Spleen (tissue), 11 donors: ENCODE measurements around the gene TRAPPC14. TPM values are rescaled to one million over a fixed set of nuclear protein-coding genes. Genes with fewer than 3 reads are reported as not detected.
A peak's percentile ranks its signal among the peaks of the same experiment; 100 is the strongest.

Experiments used
- DNase-seq: peaks from one replicate; pipeline ENCODE4 v3.0.0-alpha.2; 2020
- H3K27ac ChIP-seq, 8 donors: fragments of 200-600 bp; sonication (generic) in 7 of 8; 1 replicate in 4 of 8; 2 replicates in 4 of 8; pipeline versions ENCODE4 v1.5.0 to v1.8.0; 2016 to 2021; ENCODE audit warnings: inconsistent platforms in 4 of 8, mild to moderate bottlenecking in 4 of 8, moderate library complexity in 1 of 8
- H3K27me3 ChIP-seq, 7 donors: fragments of 200-600 bp; sonication (generic) in 6 of 7; replicated peaks in 1 of 7; 1 replicate in 4 of 7; 2 replicates in 3 of 7; pipeline versions ENCODE4 v1.5.0 to v1.8.0; 2016 to 2021; ENCODE audit warnings: inconsistent platforms in 3 of 7, mild to moderate bottlenecking in 1 of 7
- H3K36me3 ChIP-seq, 6 donors: fragments of 200-600 bp; sonication (generic) in 5 of 6; 1 replicate in 4 of 6; 2 replicates in 2 of 6; pipeline versions ENCODE4 v1.5.0 to v1.8.0; 2016 to 2021; ENCODE audit warnings: inconsistent platforms in 2 of 6
- H3K4me1 ChIP-seq, 6 donors: fragments of 200-600 bp; sonication (generic) in 5 of 6; 1 replicate in 3 of 6; 2 replicates in 3 of 6; pipeline versions ENCODE4 v1.5.0 to v1.8.0; 2016 to 2021; ENCODE audit warnings: inconsistent platforms in 3 of 6
- H3K4me3 ChIP-seq, 8 donors: fragments of 200-600 bp; sonication (generic) in 7 of 8; 1 replicate in 4 of 8; 2 replicates in 4 of 8; pipeline versions ENCODE4 v1.5.0 to v1.8.0; 2016 to 2021; ENCODE audit warnings: inconsistent platforms in 4 of 8, mild to moderate bottlenecking in 4 of 8, moderate library complexity in 2 of 8
- H3K9me3 ChIP-seq, 8 donors: fragments of 200-600 bp; sonication (generic) in 7 of 8; 1 replicate in 4 of 8; 2 replicates in 4 of 8; pipeline versions ENCODE4 v1.5.0 to v1.8.0; 2016 to 2021; ENCODE audit warnings: inconsistent platforms in 4 of 8
- POLR2A ChIP-seq, 3 donors: fragments of 450-650 bp; IDR thresholded peaks; one replicate each; pipeline ENCODE4 v1.5.1; 2017; ENCODE audit warnings: antibody characterized with exemption in 3 of 3, mild to moderate bottlenecking in 1 of 3
- POLR2AphosphoS5 ChIP-seq, 3 donors: sonication (generic); formaldehyde crosslinking; IDR thresholded peaks; one replicate each; pipeline ENCODE4 v1.5.1; 2017; ENCODE audit warnings: antibody characterized with exemption in 3 of 3
- WGBS, 5 donors: extraction: QIAGEN DNeasy Blood & Tissue Kit in 3 of 5; methylation state at CpG; one replicate each; pipeline versions ENCODE4 v1.1.5 to v1.1.7; 2013 to 2018; 5-methylcytosine and 5-hydroxymethylcytosine counted together
- intact Hi-C: fragments of 100-400 bp; cut with DNase I; formaldehyde crosslinking; loops from one replicate; pipeline ENCODE4 v1.15.0; 2023; ENCODE audit warnings: low total_unique reads
- polyA plus RNA-seq, 3 donors: library from polyadenylated mRNA; stranded (reverse); fragments of 200-250 nt; gene quantifications; one replicate each; pipeline ENCODE4 v1.2.1, GENCODE V29; 2013
- total RNA-seq, 7 donors: library from RNA; depleted of rRNA in 3 of 7; stranded (reverse); fragments of >200 nt in 3 of 7; fragmentation: NEBNext Ultra II Directional in 4 of 7; extraction: Animal tissue kit (Norgen Biotek cat#: 25700) in 4 of 7; gene quantifications; one replicate each; pipeline versions ENCODE4 v1.1.0 to v1.2.1, GENCODE V29; 2016 to 2021
- TF ChIP-seq, protein P1 (sequence below), 11 experiments: fragments of 200-600 bp in 7 of 11; fragments of 450-650 bp in 4 of 11; sonication (generic) in 4 of 11; IDR thresholded peaks in 8 of 11; conservative IDR thresholded peaks in 3 of 11; 1 replicate in 7 of 11; 2 replicates in 4 of 11; pipeline versions ENCODE4 v1.4.0 to v1.8.0; 2016 to 2021; ENCODE audit warnings: antibody characterized with exemption in 11 of 11, inconsistent platforms in 4 of 11, mild to moderate bottlenecking in 1 of 11
- donor health status: healthy with polysubstance abuse.
- donor health status: DM: no; HTN: no; CAD: no; lungs with moderate emphysema.
- donor health status: DM: no; HTN: no; CAD: no.
- donor health status: Bipolar disorder and iron deficiency.
- donor health status: healthy.
- donor health status: DM: no; HTN: no; CAD: no.
- donor health status: DM: yes; HTN: yes; CAD: no.

The TRAPPC14 gene
- total and polyA plus RNA-seq, 10 donors = 33.0 to 68.7 (median 49.8) TPM

DNA sequence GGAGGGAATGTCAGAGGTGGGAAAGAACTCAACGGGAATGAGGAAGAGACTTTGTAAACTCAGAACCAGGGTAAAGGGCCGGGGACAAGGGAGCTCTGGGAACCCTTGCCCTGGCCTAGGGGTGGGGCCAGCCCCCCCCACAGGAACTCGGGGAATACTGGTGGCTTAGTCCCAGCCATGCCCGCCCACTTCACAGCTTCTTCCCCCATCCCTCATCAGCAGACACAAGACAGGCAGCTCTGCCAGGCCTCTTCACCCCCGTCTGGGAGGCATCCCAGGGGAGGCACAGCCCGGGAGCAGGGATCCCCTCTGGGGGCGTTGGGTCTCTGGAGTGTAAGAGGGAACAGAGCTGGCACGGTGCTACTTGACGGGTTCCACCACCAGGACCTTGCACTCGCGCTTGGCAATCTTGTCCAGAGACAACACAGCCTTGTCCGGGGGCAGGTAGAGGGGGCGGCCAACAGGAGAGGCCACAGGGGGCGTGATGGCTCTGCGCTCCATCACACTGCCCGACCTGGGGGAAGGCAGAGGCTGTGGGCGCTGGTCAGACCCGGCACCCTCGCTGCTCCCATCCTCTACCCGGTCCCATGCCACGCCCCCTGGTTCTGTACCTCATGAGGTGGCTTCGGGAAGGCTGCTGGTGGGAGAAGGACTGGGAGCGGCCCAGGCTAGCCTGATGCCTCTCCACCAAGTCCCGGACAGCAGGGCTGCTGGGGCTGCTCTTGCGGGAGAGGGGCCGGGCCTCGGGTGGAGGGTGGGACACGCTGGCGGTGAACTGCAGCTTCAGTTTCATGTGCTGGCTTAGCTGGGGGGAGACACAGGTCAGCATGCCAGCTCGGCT lies 3.7 kb downstream of the TRAPPC14 start:
- peak; percentile 79 for DNase-seq
- TF ChIP-seq POLR2AphosphoS5 (IDR thresholded peaks at IDR 0.05) = peak in 2 of 3 donors; percentile 12 to 67
- no peak for TF ChIP-seq POLR2A (IDR thresholded peaks at IDR 0.05)
- intact Hi-C loops = no loop called here
- H3K4me3 ChIP-seq = no peak overlapping the region
- H3K9me3 ChIP-seq = no peaks in the 10 kb centered on the region
- WGBS, 5 donors = 78 to 88% (median 86%) methylated on average over 16 to 30 of the region's 30 CpGs
- peaks cover 0 to 72% (median 37%) of the 10 kb centered on the region in 6 donors for H3K36me3 ChIP-seq
- H3K4me1 ChIP-seq = peaks cover 29 to 97% (median 82%) of the 10 kb centered on the region in 6 donors
- no peaks in the 10 kb centered on the region for H3K27me3 ChIP-seq
- peak overlapping the region in 3 of 8 donors; percentile 95 to 97 (median 97) for H3K27ac ChIP-seq

DNA sequence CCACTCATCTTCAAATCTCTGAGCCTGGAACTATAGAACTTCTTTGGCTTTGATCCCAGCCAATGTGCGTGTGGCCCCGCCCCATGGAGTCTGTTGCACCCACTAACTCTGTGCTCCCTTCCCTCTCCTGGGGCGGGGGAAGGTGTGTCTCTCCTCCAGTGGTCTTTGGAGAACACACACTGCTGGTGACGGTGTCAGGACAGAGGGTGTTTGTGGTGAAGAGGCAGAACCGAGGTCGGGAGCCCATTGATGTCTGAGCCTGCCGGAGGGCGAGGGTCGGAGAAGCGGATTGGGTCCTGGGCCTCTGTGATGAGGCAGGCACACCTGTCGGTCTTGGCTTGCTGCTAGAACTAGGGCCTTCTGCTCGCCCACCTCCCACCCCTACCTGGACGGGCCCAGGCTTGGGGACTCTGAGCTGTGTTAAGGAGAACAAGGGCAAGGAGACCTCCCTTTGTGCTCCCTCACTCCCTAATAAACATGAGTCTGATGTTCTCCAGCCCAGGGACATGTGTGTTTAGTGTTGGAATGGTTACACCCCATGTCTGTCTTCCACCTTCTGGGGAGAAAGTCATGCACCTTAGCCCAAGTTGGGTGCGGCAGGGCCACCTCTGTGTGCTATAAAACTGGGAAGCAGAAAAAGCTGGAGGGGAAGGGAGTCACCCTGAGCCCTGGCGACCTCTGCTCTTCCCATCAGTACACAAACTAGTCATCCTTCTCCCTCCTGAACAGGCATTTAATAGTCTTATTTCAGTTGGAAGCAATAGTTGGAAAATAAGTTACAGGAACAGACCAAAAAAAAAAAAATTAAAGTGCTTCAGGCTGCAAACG lies 4.6 kb downstream of the TRAPPC14 start:
- no peak overlapping the region for H3K4me3 ChIP-seq
- peak overlapping the region in 3 of 8 donors; percentile 95 to 97 (median 97) for H3K27ac ChIP-seq
- DNase-seq = no peak
- TF ChIP-seq POLR2AphosphoS5 (IDR thresholded peaks at IDR 0.05) = peak in 2 of 3 donors; percentile 46 to 63
- no peak for TF ChIP-seq POLR2A (IDR thresholded peaks at IDR 0.05)
- peaks cover 33 to 96% (median 84%) of the 10 kb centered on the region in 6 donors for H3K4me1 ChIP-seq
- H3K9me3 ChIP-seq = no peaks in the 10 kb centered on the region
- no peaks in the 10 kb centered on the region for H3K27me3 ChIP-seq
- intact Hi-C loops = no loop called here
- H3K36me3 ChIP-seq = peaks cover 0 to 72% (median 37%) of the 10 kb centered on the region in 6 donors
- 77 to 87% (median 86%) methylated on average over 15 to 16 of the region's 16 CpGs for WGBS, 5 donors

DNA sequence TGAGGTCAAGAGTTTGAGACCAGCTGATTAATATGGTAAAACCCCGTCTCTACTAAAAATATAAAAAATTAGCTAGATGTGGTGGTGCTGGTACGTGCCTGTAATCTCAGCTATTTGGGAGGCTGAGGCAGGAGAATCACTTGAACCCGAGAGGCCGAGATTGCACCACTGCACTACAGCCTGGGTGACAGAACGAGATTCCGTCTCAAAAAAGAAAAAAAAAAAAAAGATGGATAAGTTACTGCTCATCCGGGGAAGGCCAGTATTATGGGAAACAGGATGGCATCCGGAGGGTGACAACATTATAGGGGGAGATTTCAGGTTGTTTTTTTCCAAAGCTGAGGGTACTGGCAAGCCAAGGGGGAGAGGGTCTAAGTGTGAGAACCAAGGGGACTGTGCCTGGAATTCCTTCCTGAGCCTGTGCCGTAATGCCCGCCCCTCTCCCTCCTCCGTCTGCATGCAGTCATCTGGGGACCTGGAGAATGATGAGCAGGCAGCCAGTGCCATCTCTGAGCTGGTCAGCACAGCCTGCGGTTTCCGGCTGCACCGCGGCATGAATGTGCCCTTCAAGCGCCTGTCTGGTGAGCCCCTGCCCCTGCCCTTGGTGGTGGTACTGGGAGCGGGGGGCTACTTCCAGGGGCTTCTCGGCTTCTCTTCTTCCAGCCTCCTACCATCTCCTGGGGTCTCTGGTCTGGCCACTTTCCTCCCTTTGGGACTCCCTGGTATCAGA lies 5.4 kb downstream of the TRAPPC14 start:
- H3K27me3 ChIP-seq = no peaks in the 10 kb centered on the region
- peak overlapping the region in 7 of 8 donors; percentile 59 to 97 (median 70) for H3K27ac ChIP-seq
- peak; percentile 80 for DNase-seq
- 89 to 94% (median 91%) methylated on average over 17 to 18 of the region's 18 CpGs for WGBS, 5 donors
- peaks cover 33 to 94% (median 85%) of the 10 kb centered on the region in 6 donors for H3K4me1 ChIP-seq
- peaks cover 0 to 72% (median 37%) of the 10 kb centered on the region in 6 donors for H3K36me3 ChIP-seq
- intact Hi-C loops = no loop called here
- no peaks in the 10 kb centered on the region for H3K9me3 ChIP-seq
- H3K4me3 ChIP-seq = peak overlapping the region in 1 of 8 donors; percentile 33
- TF ChIP-seq POLR2A (IDR thresholded peaks at IDR 0.05) (no peak), POLR2AphosphoS5 (IDR thresholded peaks at IDR 0.05) (peak in 1 of 3 donors; percentile 31)
- TF ChIP-seq, protein P1, sequence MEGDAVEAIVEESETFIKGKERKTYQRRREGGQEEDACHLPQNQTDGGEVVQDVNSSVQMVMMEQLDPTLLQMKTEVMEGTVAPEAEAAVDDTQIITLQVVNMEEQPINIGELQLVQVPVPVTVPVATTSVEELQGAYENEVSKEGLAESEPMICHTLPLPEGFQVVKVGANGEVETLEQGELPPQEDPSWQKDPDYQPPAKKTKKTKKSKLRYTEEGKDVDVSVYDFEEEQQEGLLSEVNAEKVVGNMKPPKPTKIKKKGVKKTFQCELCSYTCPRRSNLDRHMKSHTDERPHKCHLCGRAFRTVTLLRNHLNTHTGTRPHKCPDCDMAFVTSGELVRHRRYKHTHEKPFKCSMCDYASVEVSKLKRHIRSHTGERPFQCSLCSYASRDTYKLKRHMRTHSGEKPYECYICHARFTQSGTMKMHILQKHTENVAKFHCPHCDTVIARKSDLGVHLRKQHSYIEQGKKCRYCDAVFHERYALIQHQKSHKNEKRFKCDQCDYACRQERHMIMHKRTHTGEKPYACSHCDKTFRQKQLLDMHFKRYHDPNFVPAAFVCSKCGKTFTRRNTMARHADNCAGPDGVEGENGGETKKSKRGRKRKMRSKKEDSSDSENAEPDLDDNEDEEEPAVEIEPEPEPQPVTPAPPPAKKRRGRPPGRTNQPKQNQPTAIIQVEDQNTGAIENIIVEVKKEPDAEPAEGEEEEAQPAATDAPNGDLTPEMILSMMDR (IDR thresholded peaks at IDR 0.05 in 8 of 11, conservative IDR thresholded peaks at IDR 0.05 in 3 of 11) = no peak

DNA sequence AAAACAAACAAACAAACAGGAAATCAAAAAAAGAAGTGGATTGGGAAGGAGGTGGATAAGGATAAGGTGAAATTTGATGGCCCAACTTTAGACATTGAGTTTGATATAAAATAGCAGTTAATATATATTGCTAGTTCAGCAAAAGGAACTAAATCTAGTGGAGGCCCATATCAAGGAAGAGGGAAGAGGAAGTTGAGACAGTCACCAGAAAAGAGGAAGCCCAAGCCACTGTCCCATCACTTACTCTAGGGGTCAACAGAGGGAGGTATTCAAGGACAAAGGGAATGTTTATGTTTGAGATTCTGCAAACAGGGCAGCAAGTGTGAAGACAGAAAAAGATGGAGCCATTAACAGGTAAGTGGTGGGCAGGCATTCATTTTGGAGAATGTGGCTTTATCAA lies 6.1 kb downstream of the TRAPPC14 start:
- peaks cover 34 to 93% (median 84%) of the 10 kb centered on the region in 6 donors for H3K4me1 ChIP-seq
- no peak for DNase-seq
- peak overlapping the region in 7 of 8 donors; percentile 59 to 97 (median 70) for H3K27ac ChIP-seq
- no peaks in the 10 kb centered on the region for H3K27me3 ChIP-seq
- no peaks in the 10 kb centered on the region for H3K9me3 ChIP-seq
- H3K36me3 ChIP-seq = peaks cover 0 to 72% (median 37%) of the 10 kb centered on the region in 6 donors
- intact Hi-C loops = no loop called here
- TF ChIP-seq, protein P1 (IDR thresholded peaks at IDR 0.05 in 8 of 11, conservative IDR thresholded peaks at IDR 0.05 in 3 of 11) = peak in 1 of 11 experiments; percentile 19
- TF ChIP-seq POLR2AphosphoS5 (IDR thresholded peaks at IDR 0.05) (peak in 1 of 3 donors; percentile 40), POLR2A (IDR thresholded peaks at IDR 0.05) (no peak)
- peak overlapping the region in 1 of 8 donors; percentile 33 for H3K4me3 ChIP-seq
